ENCODE results near the gene MAT2B. TPM values are rescaled to one million over a fixed set of nuclear protein-coding genes. Genes with fewer than 3 reads are reported as not detected.
"Not testable (repeated sequence)": the region's sequence is repeated elsewhere in the genome, so short reads cannot be mapped to it uniquely, and the experiment has no call there.

Gene MAT2B
- polyA plus RNA-seq, 2 of the 4 experiments (the other 2 are of a cell fraction) = 58.6 to 74.0 TPM

GRCh38 chr5:163533223-163533622 lies 27.8 kb downstream of the MAT2B start:
- H3K4me1 ChIP-seq = no peaks in the 10 kb centered on the region
- no peak for ATAC-seq
- no peak overlapping the region for H3K4me2 ChIP-seq
- ChIA-PET CTCF (no interaction called here), POLR2A (no interaction called here)
- no peak for DNase-seq (ENCODE audit: low read depth in 1 of 2, low spot score in 1 of 2)
- 15% methylated on average over 2 of the region's 2 CpGs for WGBS (ENCODE audit: missing lambda C conversion rate)
- H3K27ac ChIP-seq = no peak overlapping the region
- no peak for FAIRE-seq
- H3K9me3 ChIP-seq = no peaks in the 10 kb centered on the region
- H3K4me3 ChIP-seq = no peak overlapping the region
- TF ChIP-seq GATA3 (IDR thresholded peaks at IDR 0.05; ENCODE audit: borderline replicate concordance) = no peak

GRCh38 chr5:163534492-163535094 lies 29.2 kb downstream of the MAT2B start:
- TF ChIP-seq RARB (CRISPR knock-in tag; IDR thresholded peaks at IDR 0.05) (no peak), ZFP36 (IDR thresholded peaks at IDR 0.05; ENCODE audit: borderline replicate concordance, partially characterized antibody) (no peak), POLR2A (IDR thresholded peaks at IDR 0.05; ENCODE audit: low read length) (no peak), E2F6 (IDR thresholded peaks at IDR 0.05; ENCODE audit: borderline replicate concordance, low read depth) (no peak), HOXB13 (CRISPR knock-in tag; IDR thresholded peaks at IDR 0.05; ENCODE audit: low read depth) (no peak), CHD2 (IDR thresholded peaks at IDR 0.05; ENCODE audit: low read length, partially characterized antibody) (no peak), CEBPB (IDR thresholded peaks at IDR 0.05) (no peak), NPAS2 (CRISPR knock-in tag; IDR thresholded peaks at IDR 0.05; ENCODE audit: borderline replicate concordance) (no peak), ELK1 (IDR thresholded peaks at IDR 0.05; ENCODE audit: low read depth, low read length) (no peak)
- Histone ChIP-seq H3K4me1 (no peaks in the 10 kb centered on the region), H3K27ac (no peak overlapping the region), H3K9me3 (no peaks in the 10 kb centered on the region), H3K4me3 (no peak overlapping the region), H3K4me2 (no peak overlapping the region)
- WGBS (ENCODE audit: missing lambda C conversion rate) = 8% methylated on average over 2 of the region's 2 CpGs
- ATAC-seq (peak in 1 of 2 experiments; percentile 24; a peak in 1 of 6 replicates), DNase-seq (ENCODE audit: low read depth in 1 of 2, low spot score in 1 of 2) (no peak), FAIRE-seq (no peak)
- ChIA-PET POLR2A (no interaction called here), CTCF (interaction anchor here (0.9 kb wide), 1 partner anchor 39 kb away, joined by 3 read pairs; no protein-coding TSS in a partner anchor)

- WGBS (ENCODE audit: missing lambda C conversion rate) = 59% methylated on average over 3 of the region's 3 CpGs
- POLR2A ChIA-PET = no interaction called here
- CTCF ChIA-PET = interaction anchor here (1.2 kb wide), 1 partner anchor 31 kb away, joined by 3 read pairs; no protein-coding TSS in a partner anchor
- H3K4me2 ChIP-seq = no peak overlapping the region
- TF ChIP-seq EHMT2 (IDR thresholded peaks at IDR 0.05; ENCODE audit: low read depth) (no peak), BCL3 (IDR thresholded peaks at IDR 0.05) (no peak), KDM1A (IDR thresholded peaks at IDR 0.05; ENCODE audit: low read depth) (no peak), KDM5A (IDR thresholded peaks at IDR 0.05) (no peak), HOXB13 (CRISPR knock-in tag; IDR thresholded peaks at IDR 0.05; ENCODE audit: low read depth) (no peak), HOXA7 (CRISPR knock-in tag; IDR thresholded peaks at IDR 0.05) (no peak), ZC3H11A (IDR thresholded peaks at IDR 0.05) (no peak), TP53 (CRISPR knock-in tag; IDR thresholded peaks at IDR 0.05) (no peak)
- H3K4me1 ChIP-seq = no peaks in the 10 kb centered on the region
- FAIRE-seq (no peak), ATAC-seq (no peak), DNase-seq (ENCODE audit: low read depth in 1 of 2, low spot score in 1 of 2) (no peak)
- no peaks in the 10 kb centered on the region for H3K9me3 ChIP-seq
- H3K4me3 ChIP-seq = no peak overlapping the region
- no peak overlapping the region for H3K27ac ChIP-seq
These were observed 29.9 kb downstream of the MAT2B start for GRCh38 chr5:163535290-163535689.

- ATAC-seq; DNase-seq (ENCODE audit: low read depth in 1 of 2, low spot score in 1 of 2); H3K4me3 ChIP-seq; H3K4me1 ChIP-seq; H3K9me3 ChIP-seq; H3K4me2 ChIP-seq; POLR2A ChIA-PET; FAIRE-seq; H3K27ac ChIP-seq: not testable (repeated sequence)
- WGBS (ENCODE audit: missing lambda C conversion rate) = 17% methylated on average over 2 of the region's 3 CpGs
- CTCF ChIA-PET = interaction anchor here (1.2 kb wide), 1 partner anchor 30 kb away, joined by 3 read pairs; no protein-coding TSS in a partner anchor
These were observed 31.0 kb downstream of the MAT2B start for GRCh38 chr5:163536442-163536841.
